Gastroesophageal sphincter (tissue), 4 donors: ENCODE data around the gene ZNF697. TPM values are rescaled to one million over a fixed set of nuclear protein-coding genes. Genes with fewer than 3 reads are reported as not detected.
A peak's percentile ranks its signal among the peaks of the same experiment; 100 is the strongest.

Source experiments
- ATAC-seq: fragments of 150-250 bp; one replicate; pipeline ENCODE4 v1.9.1; 2016; ENCODE audit warnings: mild to moderate bottlenecking, moderate library complexity
- H3K27ac ChIP-seq, 4 donors: fragments of 200-600 bp; sonication (generic) in 3 of 4; 1 replicate in 3 of 4; 2 replicates in 1 of 4; pipeline ENCODE4 v1.5.1; 2016 to 2019
- H3K27me3 ChIP-seq: fragments of 200-600 bp; sonication (generic); one replicate; pipeline ENCODE4 v1.5.1; 2019
- H3K36me3 ChIP-seq, 2 donors: fragments of 200-600 bp; sonication (generic); one replicate each; pipeline ENCODE4 v1.5.1; 2019; ENCODE audit warnings: control low read depth in 1 of 2
- H3K4me1 ChIP-seq, 3 donors: fragments of 200-600 bp; sonication (generic); 1 replicate in 2 of 3; 2 replicates in 1 of 3; pipeline ENCODE4 v1.5.1; 2016 to 2019; ENCODE audit warnings: control low read depth in 2 of 3
- H3K4me3 ChIP-seq, 2 donors: fragments of 200-600 bp; sonication (generic); one replicate each; pipeline ENCODE4 v1.5.1; 2019; ENCODE audit warnings: mild to moderate bottlenecking in 1 of 2, moderate library complexity in 1 of 2
- H3K9me3 ChIP-seq, 3 donors: fragments of 200-600 bp; sonication (generic); one replicate each; pipeline ENCODE4 v1.5.1; 2017 to 2019; ENCODE audit warnings: control low read depth in 2 of 3
- CTCF ChIP-seq, 4 experiments: fragments of 200-600 bp in 2 of 4; fragments of 450-650 bp in 2 of 4; sonication (generic) in 1 of 4; IDR thresholded peaks; one replicate each; pipeline ENCODE4 v1.5.1; 2017 to 2019; ENCODE audit warnings: antibody characterized with exemption in 4 of 4, mild to moderate bottlenecking in 2 of 4, moderate library complexity in 2 of 4
- EP300 ChIP-seq: sonication (generic); formaldehyde crosslinking; IDR thresholded peaks from one replicate; pipeline ENCODE4 v1.6.1; 2017; ENCODE audit warnings: antibody characterized with exemption, mild to moderate bottlenecking
- POLR2A ChIP-seq, 2 donors: fragments of 450-650 bp; IDR thresholded peaks; one replicate each; pipeline ENCODE4 v1.6.1; 2017; ENCODE audit warnings: antibody characterized with exemption in 2 of 2, mild to moderate bottlenecking in 2 of 2, moderate library complexity in 1 of 2
- POLR2AphosphoS5 ChIP-seq: sonication (generic); formaldehyde crosslinking; IDR thresholded peaks from one replicate; pipeline ENCODE4 v1.6.1; 2017; ENCODE audit warnings: antibody characterized with exemption
- WGBS, 2 donors: methylation state at CpG; one replicate each; pipeline ENCODE4 v1.1.5; 2018; ENCODE audit warnings: low coverage in 1 of 2; 5-methylcytosine and 5-hydroxymethylcytosine counted together
- total RNA-seq, 4 donors: library from RNA; depleted of rRNA; stranded (reverse); fragments of >200 nt; gene quantifications; one replicate each; pipeline ENCODE4 v1.1.0, GENCODE V29; 2016

Gene ZNF697
- total RNA-seq, 4 donors from 2014 or later, result 2.6 to 5.6 (median 4.6) TPM

- peak; percentile 66 for ATAC-seq
- 16 to 31% methylated on average over 11 to 16 of the region's 16 CpGs for WGBS, 2 donors
- peak overlapping the region in 3 of 4 donors; percentile 29 to 31 (median 31) for H3K27ac ChIP-seq
- H3K9me3 ChIP-seq, result no peaks in the 10 kb centered on the region
- H3K4me1 ChIP-seq, result peaks cover 0 to 9% (median 0%) of the 10 kb centered on the region in 3 donors
- no peaks in the 10 kb centered on the region for H3K27me3 ChIP-seq
- no peaks in the 10 kb centered on the region for H3K36me3 ChIP-seq
- TF ChIP-seq POLR2A (IDR thresholded peaks at IDR 0.05), result no peak
- TF ChIP-seq CTCF (IDR thresholded peaks at IDR 0.05), result peak; percentile 80 to 97 (median 86)
- TF ChIP-seq EP300, result no peak
- no peak for TF ChIP-seq POLR2AphosphoS5
- peak overlapping the region; percentile 42 to 62 for H3K4me3 ChIP-seq
Measured at GRCh38 chr1:119675349-119676345, 27.6 kb upstream of the ZNF697 start.

DNA sequence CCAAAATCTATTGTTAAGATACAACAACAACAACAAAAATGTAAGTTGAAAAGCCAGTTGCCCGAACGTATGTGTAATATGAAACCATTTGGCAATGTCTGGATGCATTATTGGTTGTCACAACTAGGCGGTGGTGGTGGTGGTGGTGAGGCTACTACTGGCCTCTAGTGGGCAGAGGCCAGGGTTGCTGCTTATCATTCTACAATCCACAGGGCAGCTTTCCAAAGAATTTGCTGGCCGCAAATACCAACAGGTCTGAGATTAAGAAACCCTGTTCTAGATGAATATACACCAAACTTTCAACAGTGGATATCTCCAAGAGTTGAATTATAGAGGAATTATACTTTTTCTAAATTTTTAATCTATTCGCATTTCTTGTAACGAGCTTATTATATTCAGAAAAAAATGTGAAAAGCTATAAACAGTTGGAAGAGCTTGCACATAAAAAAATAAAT lies 26.8 kb upstream of the ZNF697 start:
- H3K9me3 ChIP-seq, result no peaks in the 10 kb centered on the region
- 18 to 72% methylated on average over 5 of the region's 6 CpGs for WGBS, 2 donors
- peak overlapping the region; percentile 42 to 62 for H3K4me3 ChIP-seq
- TF ChIP-seq EP300, result no peak
- TF ChIP-seq POLR2A (IDR thresholded peaks at IDR 0.05), result no peak
- TF ChIP-seq POLR2AphosphoS5, result no peak
- TF ChIP-seq CTCF (IDR thresholded peaks at IDR 0.05), result no peak
- ATAC-seq, result no peak
- H3K36me3 ChIP-seq, result no peaks in the 10 kb centered on the region
- H3K4me1 ChIP-seq, result peaks cover 0 to 9% (median 0%) of the 10 kb centered on the region in 3 donors
- no peak overlapping the region for H3K27ac ChIP-seq
- H3K27me3 ChIP-seq, result no peaks in the 10 kb centered on the region

- Histone ChIP-seq H3K9me3 (no peaks in the 10 kb centered on the region), H3K36me3 (no peaks in the 10 kb centered on the region), H3K27me3 (no peaks in the 10 kb centered on the region), H3K4me1 (peaks cover 0 to 9% (median 0%) of the 10 kb centered on the region in 3 donors), H3K4me3 (no peak overlapping the region), H3K27ac (no peak overlapping the region)
- ATAC-seq, result no peak
- no peak for TF ChIP-seq EP300
- no peak for TF ChIP-seq CTCF (IDR thresholded peaks at IDR 0.05)
- no peak for TF ChIP-seq POLR2A (IDR thresholded peaks at IDR 0.05)
- no peak for TF ChIP-seq POLR2AphosphoS5
- WGBS, 2 donors, result 85 to 87% methylated on average over 4 of the region's 4 CpGs
Measured at GRCh38 chr1:119674111-119674526, 26.1 kb upstream of the ZNF697 start.

DNA sequence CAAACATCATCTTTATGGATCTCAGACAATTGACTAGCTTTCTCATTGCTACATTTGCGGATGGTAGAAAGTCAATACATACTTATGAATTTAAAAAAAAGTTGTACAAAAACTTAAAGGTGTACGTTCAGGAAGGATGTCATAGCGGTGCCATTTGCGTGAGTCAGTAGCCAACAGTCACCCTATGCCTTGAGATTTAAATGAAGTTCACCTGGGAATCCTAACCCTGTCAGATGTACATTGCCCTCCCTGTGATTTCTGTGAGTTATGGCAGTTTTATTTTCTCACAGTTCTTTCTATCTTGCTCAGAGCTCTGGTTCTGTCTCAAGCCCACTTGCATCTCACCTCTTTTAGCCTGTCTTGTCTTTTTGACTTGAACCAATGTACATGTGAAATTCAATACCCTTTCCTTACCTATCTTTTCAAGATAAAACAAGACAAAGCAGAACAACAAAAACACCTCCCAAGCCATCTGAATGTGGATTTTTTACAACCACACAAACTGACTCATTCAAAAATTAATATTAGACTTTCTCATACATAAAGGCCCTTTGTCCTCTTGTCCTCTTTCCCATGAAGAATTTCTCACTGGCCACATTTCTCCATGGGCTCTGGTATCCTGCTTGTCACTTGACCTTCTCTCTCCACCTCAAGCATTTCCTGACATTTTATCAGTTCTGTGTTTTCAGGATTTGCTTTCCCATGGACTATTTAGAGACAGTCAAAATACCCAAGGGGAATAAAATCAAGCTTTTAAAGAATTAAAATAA lies 25.3 kb upstream of the ZNF697 start:
- TF ChIP-seq CTCF (IDR thresholded peaks at IDR 0.05) (no peak), POLR2A (IDR thresholded peaks at IDR 0.05) (no peak), POLR2AphosphoS5 (no peak), EP300 (no peak)
- Histone ChIP-seq H3K4me3 (no peak overlapping the region), H3K4me1 (peaks cover 0 to 9% (median 0%) of the 10 kb centered on the region in 3 donors), H3K9me3 (no peaks in the 10 kb centered on the region), H3K36me3 (no peaks in the 10 kb centered on the region), H3K27ac (no peak overlapping the region), H3K27me3 (no peaks in the 10 kb centered on the region)
- 73 to 96% methylated on average over 2 to 4 of the region's 4 CpGs for WGBS, 2 donors
- ATAC-seq, result no peak
